ENCODE results near the gene LARGE1. TPM values are rescaled to one million over a fixed set of nuclear protein-coding genes. Genes with fewer than 3 reads are reported as not detected.

LARGE1 gene
- total RNA-seq, 4 donors from 2014 or later: 78.1 to 156 (median 104) TPM

- Histone ChIP-seq H3K4me1 (peaks cover 0 to 5% (median 0%) of the 10 kb centered on the region in 4 donors), H3K27me3 (no peaks in the 10 kb centered on the region), H3K4me3 (no peak overlapping the region), H3K36me3 (no peaks in the 10 kb centered on the region), H3K27ac (no peak overlapping the region), H3K9me3 (peaks cover 0 to 3% (median 0%) of the 10 kb centered on the region in 4 donors)
- TF ChIP-seq CTCF (IDR thresholded peaks at IDR 0.05) (no peak), POLR2A (IDR thresholded peaks at IDR 0.05) (no peak)
- no peak for DNase-seq
Observed at GRCh38 chr22:33493476-33494205, 426.6 kb downstream of the LARGE1 start.

- H3K27ac ChIP-seq: no peak overlapping the region
- no peaks in the 10 kb centered on the region for H3K36me3 ChIP-seq
- peak overlapping the region in 1 of 4 donors; percentile 5 for H3K4me3 ChIP-seq
- no peak for TF ChIP-seq POLR2A (IDR thresholded peaks at IDR 0.05)
- peaks cover 0 to 2% (median 0%) of the 10 kb centered on the region in 4 donors for H3K9me3 ChIP-seq
- peaks cover 0 to 5% (median 0%) of the 10 kb centered on the region in 4 donors for H3K4me1 ChIP-seq
- H3K27me3 ChIP-seq: no peaks in the 10 kb centered on the region
- no peak for DNase-seq
Observed at GRCh38 chr22:33492210-33492651, 428.0 kb downstream of the LARGE1 start.

- no peak for DNase-seq
- H3K27ac ChIP-seq: no peak overlapping the region
- no peaks in the 10 kb centered on the region for H3K27me3 ChIP-seq
- H3K36me3 ChIP-seq: no peaks in the 10 kb centered on the region
- no peak overlapping the region for H3K4me3 ChIP-seq
- H3K9me3 ChIP-seq: no peaks in the 10 kb centered on the region
- H3K4me1 ChIP-seq: peaks cover 0 to 3% (median 0%) of the 10 kb centered on the region in 4 donors
- TF ChIP-seq POLR2A (IDR thresholded peaks at IDR 0.05) (no peak), CTCF (IDR thresholded peaks at IDR 0.05) (no peak)
Observed at GRCh38 chr22:33487041-33487716, 433.1 kb downstream of the LARGE1 start.

- H3K4me3 ChIP-seq: no peak overlapping the region
- H3K9me3 ChIP-seq: no peaks in the 10 kb centered on the region
- no peak for DNase-seq
- H3K36me3 ChIP-seq: no peaks in the 10 kb centered on the region
- TF ChIP-seq CTCF (IDR thresholded peaks at IDR 0.05): no peak
- TF ChIP-seq POLR2A (IDR thresholded peaks at IDR 0.05): no peak
- no peaks in the 10 kb centered on the region for H3K4me1 ChIP-seq
- no peak overlapping the region for H3K27ac ChIP-seq
- H3K27me3 ChIP-seq: no peaks in the 10 kb centered on the region
Observed at GRCh38 chr22:33481550-33481949, 438.7 kb downstream of the LARGE1 start.

- Histone ChIP-seq H3K4me3 (no peak overlapping the region), H3K4me1 (no peaks in the 10 kb centered on the region), H3K27me3 (no peaks in the 10 kb centered on the region), H3K9me3 (no peaks in the 10 kb centered on the region), H3K27ac (no peak overlapping the region), H3K36me3 (no peaks in the 10 kb centered on the region)
- TF ChIP-seq POLR2A (IDR thresholded peaks at IDR 0.05) (no peak), CTCF (IDR thresholded peaks at IDR 0.05) (no peak)
- DNase-seq: no peak
Observed at GRCh38 chr22:33477120-33478111, 442.9 kb downstream of the LARGE1 start.

Measured in Peyer's patch (tissue), 4 donors.